Common myeloid progenitor, CD34-positive (primary cell): Measurements from ENCODE around the gene ZBTB21.

Source experiments
- CTCF ChIA-PET: fragments of 350-600 bp; sonication (Branson Sonifier 250); formaldehyde crosslinking; loops from one replicate; lab custom pipeline; 2021; ENCODE audit warnings: antibody characterized with exemption; lab: Charles Lee
- POLR2A ChIA-PET: fragments of 350-600 bp; sonication (Branson Sonifier 250); formaldehyde crosslinking; loops from one replicate; lab custom pipeline; 2021; ENCODE audit warnings: antibody characterized with exemption; lab: Charles Lee
- DNase-seq, 3 donors: peaks; one replicate each; pipeline versions ENCODE4 v3.0.0 to v3.0.0-alpha.2; 2013
- H3K27ac ChIP-seq, 2 experiments: 1 replicate in 1 of 2; 2 replicates in 1 of 2; pipeline ENCODE4 v1.7.0; 2013; ENCODE audit warnings: inconsistent platforms in 2 of 2, low read length in 2 of 2, mild to moderate bottlenecking in 2 of 2, low read depth in 1 of 2, moderate library complexity in 1 of 2; ENCODE audit not compliant: severe bottlenecking in 2 of 2, insufficient read depth in 1 of 2, poor library complexity in 1 of 2
- H3K27me3 ChIP-seq, 5 experiments: replicated peaks in 2 of 5; 1 replicate in 3 of 5; 2 replicates in 2 of 5; pipeline versions ENCODE4 v1.6.1 to v1.7.0; 2013; ENCODE audit warnings: low read length in 4 of 5, mild to moderate bottlenecking in 2 of 5, moderate library complexity in 2 of 5, inconsistent platforms in 1 of 5; ENCODE audit not compliant: insufficient read depth in 5 of 5, control insufficient read depth in 4 of 5
- H3K36me3 ChIP-seq, 4 experiments: 1 replicate in 2 of 4; 2 replicates in 2 of 4; pipeline versions ENCODE4 v1.6.1 to v1.7.0; 2013; ENCODE audit warnings: low read length in 3 of 4, control low read depth in 1 of 4, mild to moderate bottlenecking in 1 of 4; ENCODE audit not compliant: control insufficient read depth in 4 of 4, insufficient read depth in 4 of 4
- H3K4me1 ChIP-seq, 4 experiments: 1 replicate in 3 of 4; 2 replicates in 1 of 4; pipeline versions ENCODE4 v1.6.1 to v1.7.1; 2013; ENCODE audit warnings: low read length in 3 of 4, mild to moderate bottlenecking in 3 of 4, control low read depth in 1 of 4, inconsistent platforms in 1 of 4, moderate library complexity in 1 of 4; ENCODE audit not compliant: control insufficient read depth in 4 of 4, insufficient read depth in 4 of 4; ENCODE audit errors: control extremely low read depth in 1 of 4
- H3K4me3 ChIP-seq, 7 experiments: 1 replicate in 4 of 7; 2 replicates in 3 of 7; pipeline versions ENCODE4 v1.5.1 to v1.7.0; 2013; ENCODE audit warnings: mild to moderate bottlenecking in 7 of 7, low read length in 6 of 7, moderate library complexity in 6 of 7, inconsistent platforms in 2 of 7, low read depth in 2 of 7, control low read depth in 1 of 7; ENCODE audit not compliant: insufficient read depth in 4 of 7, control insufficient read depth in 1 of 7; ENCODE audit errors: extremely low read depth in 1 of 7
- H3K9me3 ChIP-seq, 5 experiments: 1 replicate in 4 of 5; 2 replicates in 1 of 5; pipeline versions ENCODE4 v1.6.1 to v1.7.1; 2013; ENCODE audit warnings: low read length in 4 of 5, mild to moderate bottlenecking in 2 of 5, inconsistent platforms in 1 of 5, low read depth in 1 of 5, moderate library complexity in 1 of 5; ENCODE audit not compliant: control insufficient read depth in 4 of 5, insufficient read depth in 2 of 5; ENCODE audit errors: control extremely low read depth in 1 of 5
- WGBS: methylation state at CpG from one replicate; pipeline ENCODE4 v1.1.5; 2013; ENCODE audit not compliant: insufficient coverage; 5-methylcytosine and 5-hydroxymethylcytosine counted together

Gene ZBTB21

GRCh38 chr21:41972511-41973205, 37.5 kb downstream of the ZBTB21 start:
- H3K36me3 ChIP-seq, result no peaks in the 10 kb centered on the region
- H3K4me1 ChIP-seq, result peaks cover 0 to 21% (median 13%) of the 10 kb centered on the region in 4 experiments
- H3K4me3 ChIP-seq, result no peak overlapping the region
- CTCF ChIA-PET, result interaction anchor here (0.7 kb wide), 1 partner anchor 100 kb away, joined by 3 read pairs; no protein-coding TSS in a partner anchor
- WGBS, result 95% methylated on average over 21 of the region's 23 CpGs
- no peak overlapping the region for H3K27ac ChIP-seq
- no peak for DNase-seq
- POLR2A ChIA-PET, result interaction anchor here (0.7 kb wide), 1 partner anchor 25 kb away, joined by 5 read pairs; no protein-coding TSS in a partner anchor
- H3K27me3 ChIP-seq, result no peaks in the 10 kb centered on the region
- no peaks in the 10 kb centered on the region for H3K9me3 ChIP-seq

- no CpG with 5 or more reads among the region's 6 CpGs for WGBS
- Histone ChIP-seq H3K4me3 (no peak overlapping the region), H3K27me3 (no peaks in the 10 kb centered on the region), H3K4me1 (peaks cover 0 to 21% (median 13%) of the 10 kb centered on the region in 4 experiments), H3K36me3 (no peaks in the 10 kb centered on the region), H3K9me3 (no peaks in the 10 kb centered on the region), H3K27ac (no peak overlapping the region)
- CTCF ChIA-PET, result interaction anchor here (0.7 to 2.8 kb wide), 3 partner anchors 11 to 99 kb away, joined by 3 to 11 read pairs (median 3); no protein-coding TSS in a partner anchor
- POLR2A ChIA-PET, result interaction anchor here (0.7 kb wide), 1 partner anchor 24 kb away, joined by 5 read pairs; no protein-coding TSS in a partner anchor
- no peak for DNase-seq
These were observed 38.3 kb downstream of the ZBTB21 start for GRCh38 chr21:41971891-41972290.

GRCh38 chr21:41970751-41971653, 39.2 kb downstream of the ZBTB21 start:
- ChIA-PET CTCF (interaction anchor here (1.0 to 2.8 kb wide), 3 partner anchors 10 to 147 kb away, joined by 3 to 11 read pairs (median 3); no protein-coding TSS in a partner anchor), POLR2A (interaction anchor here (1.1 kb wide), 1 partner anchor 19 kb away, joined by 3 read pairs; no protein-coding TSS in a partner anchor)
- DNase-seq, result no peak
- no peaks in the 10 kb centered on the region for H3K9me3 ChIP-seq
- 83% methylated on average over 19 of the region's 20 CpGs for WGBS
- H3K27ac ChIP-seq, result no peak overlapping the region
- H3K4me3 ChIP-seq, result no peak overlapping the region
- peaks cover 0 to 21% (median 13%) of the 10 kb centered on the region in 4 experiments for H3K4me1 ChIP-seq
- no peaks in the 10 kb centered on the region for H3K27me3 ChIP-seq
- no peaks in the 10 kb centered on the region for H3K36me3 ChIP-seq

- H3K9me3 ChIP-seq, result no peaks in the 10 kb centered on the region
- no peak overlapping the region for H3K27ac ChIP-seq
- no peaks in the 10 kb centered on the region for H3K27me3 ChIP-seq
- H3K4me1 ChIP-seq, result peaks cover 0 to 21% (median 13%) of the 10 kb centered on the region in 4 experiments
- 100% methylated on average over 1 of the region's 5 CpGs for WGBS
- ChIA-PET POLR2A (interaction anchor here (1.1 kb wide), 1 partner anchor 20 kb away, joined by 3 read pairs; no protein-coding TSS in a partner anchor), CTCF (interaction anchor here (1.0 to 2.8 kb wide), 3 partner anchors 12 to 148 kb away, joined by 3 to 11 read pairs (median 3); no protein-coding TSS in a partner anchor)
- no peak for DNase-seq
- H3K36me3 ChIP-seq, result no peaks in the 10 kb centered on the region
- H3K4me3 ChIP-seq, result no peak overlapping the region
These were observed 40.1 kb downstream of the ZBTB21 start for GRCh38 chr21:41970106-41970391.

DNA sequence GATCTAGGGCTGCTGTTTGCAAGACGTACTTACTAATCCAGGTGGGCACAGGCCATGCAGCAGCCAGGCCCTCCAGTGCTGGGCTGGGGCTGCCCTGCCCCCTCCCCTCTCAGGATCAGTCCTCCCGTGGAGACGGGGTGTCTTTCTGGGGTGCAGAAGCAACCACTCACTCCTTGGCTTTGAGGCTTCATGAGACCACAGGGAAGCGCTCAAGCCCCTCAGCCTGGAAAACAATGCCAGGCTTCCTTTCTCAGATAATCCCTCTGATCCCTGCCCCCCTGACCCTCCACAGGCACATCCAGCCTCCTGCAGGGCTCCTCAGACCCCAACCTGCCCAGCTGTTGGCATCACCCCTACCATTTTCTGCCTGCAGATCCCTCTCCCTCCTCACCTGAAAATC, 42.5 kb downstream of the ZBTB21 start:
- Histone ChIP-seq H3K27me3 (no peaks in the 10 kb centered on the region), H3K36me3 (no peaks in the 10 kb centered on the region), H3K27ac (no peak overlapping the region), H3K4me3 (no peak overlapping the region), H3K9me3 (no peaks in the 10 kb centered on the region), H3K4me1 (peaks cover 0 to 17% (median 10%) of the 10 kb centered on the region in 4 experiments)
- ChIA-PET POLR2A (no interaction called here), CTCF (interaction anchor here (1.6 kb wide), 1 partner anchor 150 kb away, joined by 6 read pairs; no protein-coding TSS in a partner anchor)
- DNase-seq, result no peak
- 97% methylated on average over 4 of the region's 4 CpGs for WGBS

- ChIA-PET POLR2A (no interaction called here), CTCF (interaction anchor here (1.1 kb wide), 1 partner anchor 141 kb away, joined by 3 read pairs; no protein-coding TSS in a partner anchor)
- no peak for DNase-seq
- Histone ChIP-seq H3K27me3 (no peaks in the 10 kb centered on the region), H3K9me3 (no peaks in the 10 kb centered on the region), H3K4me1 (peaks cover 0 to 23% (median 16%) of the 10 kb centered on the region in 4 experiments), H3K27ac (no peak overlapping the region), H3K36me3 (no peaks in the 10 kb centered on the region), H3K4me3 (no peak overlapping the region)
- 98% methylated on average over 9 of the region's 10 CpGs for WGBS
These were observed 43.1 kb downstream of the ZBTB21 start for GRCh38 chr21:41966872-41967621.
